ENCODE data around the gene DNHD1. TPM values are rescaled to one million over a fixed set of nuclear protein-coding genes. Genes with fewer than 3 reads are reported as not detected.
A peak's percentile ranks its signal among the peaks of the same experiment; 100 is the strongest.

Gene DNHD1
- total RNA-seq, 2 donors from 2014 or later = 11.5 to 31.4 TPM

GRCh38 chr11:6601041-6601461 is 104.0 kb downstream of the DNHD1 start:
- Histone ChIP-seq H3K27ac (no peak overlapping the region), H3K4me1 (replicated peaks) (peaks cover 7% of the 10 kb centered on the region), H3K4me3 (no peak overlapping the region), H3K27me3 (replicated peaks; ENCODE audit: insufficient read depth) (no peaks in the 10 kb centered on the region), H3K9me3 (no peaks in the 10 kb centered on the region), H3K36me3 (peaks cover 7 to 22% of the 10 kb centered on the region in 2 donors)
- WGBS = 95% methylated on average over 13 of the region's 13 CpGs
- DNase-seq (ENCODE audit: low spot score) = peak; percentile 4
- TF ChIP-seq POLR2AphosphoS5 (IDR thresholded peaks at IDR 0.05) (no peak), POLR2A (IDR thresholded peaks at IDR 0.05) (no peak)
- TF ChIP-seq, protein P1, sequence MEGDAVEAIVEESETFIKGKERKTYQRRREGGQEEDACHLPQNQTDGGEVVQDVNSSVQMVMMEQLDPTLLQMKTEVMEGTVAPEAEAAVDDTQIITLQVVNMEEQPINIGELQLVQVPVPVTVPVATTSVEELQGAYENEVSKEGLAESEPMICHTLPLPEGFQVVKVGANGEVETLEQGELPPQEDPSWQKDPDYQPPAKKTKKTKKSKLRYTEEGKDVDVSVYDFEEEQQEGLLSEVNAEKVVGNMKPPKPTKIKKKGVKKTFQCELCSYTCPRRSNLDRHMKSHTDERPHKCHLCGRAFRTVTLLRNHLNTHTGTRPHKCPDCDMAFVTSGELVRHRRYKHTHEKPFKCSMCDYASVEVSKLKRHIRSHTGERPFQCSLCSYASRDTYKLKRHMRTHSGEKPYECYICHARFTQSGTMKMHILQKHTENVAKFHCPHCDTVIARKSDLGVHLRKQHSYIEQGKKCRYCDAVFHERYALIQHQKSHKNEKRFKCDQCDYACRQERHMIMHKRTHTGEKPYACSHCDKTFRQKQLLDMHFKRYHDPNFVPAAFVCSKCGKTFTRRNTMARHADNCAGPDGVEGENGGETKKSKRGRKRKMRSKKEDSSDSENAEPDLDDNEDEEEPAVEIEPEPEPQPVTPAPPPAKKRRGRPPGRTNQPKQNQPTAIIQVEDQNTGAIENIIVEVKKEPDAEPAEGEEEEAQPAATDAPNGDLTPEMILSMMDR (IDR thresholded peaks at IDR 0.05) = no peak
- intact Hi-C loops (cut with DNase I) = loop anchor here (5.0 kb wide), 3 partner anchors 56 to 279 kb away; partner anchors contain the start of genes ARFIP2, CAVIN3, DCHS1 and TIMM10B

GRCh38 chr11:6602096-6602940 is 105.2 kb downstream of the DNHD1 start:
- TF ChIP-seq POLR2AphosphoS5 (IDR thresholded peaks at IDR 0.05) = no peak
- TF ChIP-seq, protein P1 (IDR thresholded peaks at IDR 0.05) = no peak
- TF ChIP-seq POLR2A (IDR thresholded peaks at IDR 0.05) = no peak
- H3K9me3 ChIP-seq = no peaks in the 10 kb centered on the region
- H3K4me3 ChIP-seq = peak overlapping the region; percentile 80 to 92
- H3K4me1 ChIP-seq (replicated peaks) = peaks cover 9% of the 10 kb centered on the region
- DNase-seq (ENCODE audit: low spot score) = peak; percentile 3
- peak overlapping the region in 1 of 2 donors; percentile 93 for H3K27ac ChIP-seq
- peaks cover 7 to 22% of the 10 kb centered on the region in 2 donors for H3K36me3 ChIP-seq
- no peaks in the 10 kb centered on the region for H3K27me3 ChIP-seq (replicated peaks; ENCODE audit: insufficient read depth)
- 47% methylated on average over 7 of the region's 7 CpGs for WGBS
- intact Hi-C loops (cut with DNase I) = loop anchor here (5.0 kb wide), 3 partner anchors 55 to 280 kb away; partner anchors contain the start of genes ARFIP2, CAVIN3, DCHS1 and TIMM10B

GRCh38 chr11:6603287-6604080 is 106.4 kb downstream of the DNHD1 start, which contains the start of the genes ILK and RRP8:
ILK (plus strand) TSS chr11:6603774; CDS start chr11:6604272, 498 bp downstream.
RRP8 (minus strand) TSS chr11:6603616; CDS start chr11:6603502, 114 bp downstream.
- DNase-seq (ENCODE audit: low spot score) = peak; percentile 90
- peak within 1 kb of the TSS; percentile 93 to 95 for H3K27ac ChIP-seq
- under 1% methylated on average over 67 of the region's 72 CpGs for WGBS
- intact Hi-C loops (cut with DNase I) = loop anchor here (5.0 kb wide), 3 partner anchors 54 to 281 kb away; partner anchors contain the start of genes ARFIP2, CAVIN3, DCHS1 and TIMM10B
- H3K36me3 ChIP-seq = peaks cover 13 to 29% of the 10 kb centered on the region in 2 donors
- no peaks in the 10 kb centered on the region for H3K27me3 ChIP-seq (replicated peaks; ENCODE audit: insufficient read depth)
- H3K4me1 ChIP-seq (replicated peaks) = peaks cover 17% of the 10 kb centered on the region
- peak within 1 kb of the TSS; percentile 80 to 92 for H3K4me3 ChIP-seq
- TF ChIP-seq POLR2A (IDR thresholded peaks at IDR 0.05) (peak; percentile 81), POLR2AphosphoS5 (IDR thresholded peaks at IDR 0.05) (peak; percentile 85)
- TF ChIP-seq, protein P1 (IDR thresholded peaks at IDR 0.05) = peak in 2 of 4 experiments; percentile 33 to 43
- no peaks in the 10 kb centered on the region for H3K9me3 ChIP-seq

DNA sequence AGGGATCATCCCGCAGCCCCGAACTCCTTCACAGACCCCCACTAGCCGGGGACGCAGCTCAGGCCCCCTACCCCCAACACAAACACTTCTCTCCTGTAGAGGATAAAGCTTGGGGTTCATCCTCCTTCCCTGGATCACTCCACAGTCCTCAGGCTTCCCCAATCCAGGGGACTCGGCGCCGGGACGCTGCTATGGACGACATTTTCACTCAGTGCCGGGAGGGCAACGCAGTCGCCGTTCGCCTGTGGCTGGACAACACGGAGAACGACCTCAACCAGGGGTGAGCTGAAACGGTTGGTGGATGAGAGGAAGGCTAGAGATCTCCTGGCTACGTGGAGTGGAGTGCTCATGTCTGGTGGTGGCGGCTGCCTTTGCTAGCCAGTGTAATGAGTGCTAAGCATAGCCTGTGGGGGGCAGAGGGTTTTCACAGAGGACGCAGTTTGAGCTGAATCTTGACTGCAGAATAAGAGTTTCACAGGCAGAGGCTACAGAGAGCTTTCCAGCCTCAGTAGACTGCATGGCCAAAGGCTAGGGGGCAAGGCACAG is 107.1 kb downstream of the DNHD1 start:
- intact Hi-C loops (cut with DNase I) = loop anchor here (5.0 kb wide), 3 partner anchors 53 to 282 kb away; partner anchors contain the start of genes ARFIP2, CAVIN3, DCHS1 and TIMM10B
- peak; percentile 35 for DNase-seq (ENCODE audit: low spot score)
- Histone ChIP-seq H3K36me3 (peaks cover 13 to 36% of the 10 kb centered on the region in 2 donors), H3K9me3 (no peaks in the 10 kb centered on the region), H3K27ac (peak overlapping the region; percentile 93 to 95), H3K4me1 (replicated peaks) (peaks cover 17% of the 10 kb centered on the region), H3K27me3 (replicated peaks; ENCODE audit: insufficient read depth) (no peaks in the 10 kb centered on the region), H3K4me3 (peak overlapping the region; percentile 80 to 92)
- TF ChIP-seq, protein P1 (IDR thresholded peaks at IDR 0.05) = peak in 2 of 4 experiments; percentile 18 to 33
- TF ChIP-seq POLR2A (IDR thresholded peaks at IDR 0.05) = no peak
- WGBS = 0% methylated on average over 20 of the region's 20 CpGs

Data from prostate gland (tissue), 2 donors.